D721Med (cell line): ENCODE data around the gene GPR37L1.

Source experiments
- DNase-seq: peaks from one replicate; pipeline ENCODE4 v3.0.0; 2011; ENCODE audit warnings: low spot score; ENCODE audit not compliant: insufficient read length
- FAIRE-seq: peaks from 2 replicates; lab custom pipeline; 2011; peaks lifted over from hg19 to GRCh38; lab: Jason Lieb, UNC
- TF ChIP-seq, protein P1 (sequence below): IDR thresholded peaks from 2 replicates; pipeline ENCODE4 v1.5.1; 2012; ENCODE audit warnings: mild to moderate bottlenecking, control low read depth; ENCODE audit not compliant: insufficient read depth; ENCODE audit errors: missing control alignments

Gene GPR37L1

DNA sequence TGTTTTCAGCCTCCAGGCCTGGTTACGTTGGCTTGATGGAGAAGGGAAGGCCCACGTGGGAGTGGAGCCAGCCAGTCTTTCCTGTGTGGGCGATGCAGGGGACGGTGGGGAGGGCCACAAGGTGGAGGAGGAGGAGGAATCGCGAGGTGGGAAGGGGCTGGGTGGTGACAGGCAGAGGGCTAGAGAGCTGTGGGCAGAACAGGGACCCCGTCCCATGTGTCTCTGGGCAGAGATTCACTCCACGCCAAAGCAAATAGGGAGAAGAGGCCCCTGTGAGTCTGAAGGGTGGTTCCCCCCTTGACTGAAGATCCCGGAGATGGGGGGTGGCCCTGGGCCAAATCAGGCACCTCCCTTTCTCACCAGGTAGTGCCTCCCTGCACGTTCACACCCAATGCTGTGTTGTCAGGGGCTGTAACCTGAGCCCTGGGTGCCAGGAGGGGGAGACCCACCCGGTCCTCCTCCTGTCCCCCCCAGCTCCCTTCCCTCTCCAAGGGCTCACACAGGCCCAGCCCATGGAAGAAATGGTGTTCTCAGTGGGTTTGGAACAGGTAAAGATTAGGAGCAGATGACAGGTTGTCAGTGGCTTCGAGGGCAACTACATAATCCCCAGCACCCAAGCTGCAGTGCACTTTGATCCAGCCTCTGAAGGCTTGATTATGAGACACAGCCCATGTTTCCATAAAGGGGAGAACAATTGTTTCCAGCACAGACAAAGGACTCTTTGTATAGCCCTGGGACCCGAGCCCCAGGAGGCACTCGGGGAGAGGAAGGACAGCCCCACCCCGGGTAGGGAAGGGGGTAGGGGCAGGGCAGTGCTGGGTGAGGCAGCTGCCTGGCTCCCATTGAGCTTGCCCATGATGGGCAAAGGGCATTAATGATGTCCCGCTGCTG is 37.7 kb upstream of the GPR37L1 start:
- TF ChIP-seq, protein P1, sequence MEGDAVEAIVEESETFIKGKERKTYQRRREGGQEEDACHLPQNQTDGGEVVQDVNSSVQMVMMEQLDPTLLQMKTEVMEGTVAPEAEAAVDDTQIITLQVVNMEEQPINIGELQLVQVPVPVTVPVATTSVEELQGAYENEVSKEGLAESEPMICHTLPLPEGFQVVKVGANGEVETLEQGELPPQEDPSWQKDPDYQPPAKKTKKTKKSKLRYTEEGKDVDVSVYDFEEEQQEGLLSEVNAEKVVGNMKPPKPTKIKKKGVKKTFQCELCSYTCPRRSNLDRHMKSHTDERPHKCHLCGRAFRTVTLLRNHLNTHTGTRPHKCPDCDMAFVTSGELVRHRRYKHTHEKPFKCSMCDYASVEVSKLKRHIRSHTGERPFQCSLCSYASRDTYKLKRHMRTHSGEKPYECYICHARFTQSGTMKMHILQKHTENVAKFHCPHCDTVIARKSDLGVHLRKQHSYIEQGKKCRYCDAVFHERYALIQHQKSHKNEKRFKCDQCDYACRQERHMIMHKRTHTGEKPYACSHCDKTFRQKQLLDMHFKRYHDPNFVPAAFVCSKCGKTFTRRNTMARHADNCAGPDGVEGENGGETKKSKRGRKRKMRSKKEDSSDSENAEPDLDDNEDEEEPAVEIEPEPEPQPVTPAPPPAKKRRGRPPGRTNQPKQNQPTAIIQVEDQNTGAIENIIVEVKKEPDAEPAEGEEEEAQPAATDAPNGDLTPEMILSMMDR = no peak
- DNase-seq (no peak), FAIRE-seq (no peak)

DNA sequence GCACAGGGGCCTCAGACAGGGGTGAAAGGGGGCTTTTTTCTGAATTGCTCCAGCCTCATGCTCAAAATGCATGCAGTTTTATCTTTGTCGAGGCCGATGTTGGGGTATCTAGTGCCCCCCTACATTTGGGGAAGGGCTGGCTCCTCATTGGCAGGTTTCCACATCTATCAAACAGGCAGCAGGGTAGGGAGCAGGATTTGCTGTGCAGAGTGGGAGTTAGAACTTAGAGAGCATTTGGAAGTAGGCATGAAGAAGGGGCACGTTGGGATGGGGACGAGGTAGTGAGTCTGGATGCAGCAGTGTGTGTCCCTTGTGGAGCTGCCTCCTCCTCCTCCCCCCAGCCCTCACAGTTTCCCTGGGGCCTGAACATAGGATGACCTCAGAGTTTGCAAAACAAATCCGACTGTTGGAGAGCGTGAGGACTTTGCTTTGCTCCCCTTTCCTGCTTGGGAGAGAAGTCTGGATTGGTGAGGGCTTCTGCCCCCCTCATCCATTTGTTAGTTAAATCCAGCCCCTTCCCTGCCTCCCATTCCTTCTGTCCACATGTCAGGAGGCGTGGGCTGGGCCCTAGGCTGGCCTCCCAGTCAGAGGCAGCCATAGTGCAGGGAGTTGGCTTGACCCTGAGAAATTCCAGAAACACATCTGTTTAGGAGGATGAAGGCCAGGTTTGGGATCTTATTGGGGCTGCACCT is 36.9 kb upstream of the GPR37L1 start:
- no peak for FAIRE-seq
- DNase-seq = no peak
- TF ChIP-seq, protein P1 = no peak

DNA sequence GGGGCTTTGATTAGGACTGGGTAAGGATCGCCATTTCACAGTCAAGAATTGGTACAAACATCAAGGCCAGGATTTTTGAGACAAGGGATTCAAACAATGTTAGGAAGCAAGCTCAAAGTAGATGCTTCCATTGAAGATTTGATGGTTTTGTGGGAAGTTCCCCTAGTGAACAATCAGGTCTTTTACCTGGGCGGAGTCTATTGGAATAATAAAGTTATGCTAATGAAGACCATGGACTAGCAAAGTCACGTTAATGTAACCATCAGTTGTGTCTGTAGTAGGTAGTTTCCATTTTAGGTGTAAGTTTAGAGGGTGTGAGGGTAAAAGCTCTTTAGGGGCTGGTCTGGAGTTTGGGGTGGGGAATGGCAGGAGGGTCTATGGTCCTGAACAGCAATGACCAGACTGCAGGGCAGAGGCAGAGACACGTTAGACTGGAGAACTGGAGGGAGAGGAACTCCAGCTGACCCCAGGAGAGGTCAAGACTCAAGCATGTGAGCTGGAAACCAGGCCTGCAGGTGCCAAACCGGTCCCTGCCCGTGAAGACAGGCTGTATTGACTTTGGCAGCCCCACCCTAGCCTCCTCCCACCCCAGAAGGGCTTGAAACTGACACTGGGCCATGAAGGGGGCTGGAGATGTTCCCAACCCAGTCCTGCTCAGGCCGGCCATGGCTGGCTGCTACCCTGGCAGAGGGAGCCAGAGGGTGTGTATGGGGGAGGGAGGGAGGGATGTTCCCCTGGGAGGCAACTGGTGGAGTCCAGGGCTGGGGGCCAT is 36.0 kb upstream of the GPR37L1 start:
- DNase-seq (no peak), FAIRE-seq (no peak)
- TF ChIP-seq, protein P1 = no peak

DNA sequence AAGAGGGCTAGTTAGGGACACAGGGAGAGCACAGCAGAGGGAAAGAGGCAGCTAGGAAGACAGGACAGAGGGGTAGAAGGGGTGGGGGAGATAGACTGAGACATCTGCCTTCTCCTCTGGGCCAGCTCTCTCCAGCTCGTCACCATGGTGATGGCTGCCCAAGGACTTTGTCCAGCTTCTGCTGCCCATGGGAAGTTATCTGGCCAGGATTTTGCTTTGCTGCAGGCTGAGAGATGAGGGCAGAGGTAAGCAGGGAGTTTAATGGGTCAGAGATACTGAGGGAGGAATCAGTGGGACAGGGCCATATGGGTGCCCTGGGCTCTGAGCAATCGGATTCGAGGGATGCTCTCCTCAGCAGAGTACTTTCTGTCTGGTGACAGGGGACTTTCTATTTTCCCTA is 34.5 kb upstream of the GPR37L1 start:
- DNase-seq = no peak
- TF ChIP-seq, protein P1 = no peak
- no peak for FAIRE-seq

DNA sequence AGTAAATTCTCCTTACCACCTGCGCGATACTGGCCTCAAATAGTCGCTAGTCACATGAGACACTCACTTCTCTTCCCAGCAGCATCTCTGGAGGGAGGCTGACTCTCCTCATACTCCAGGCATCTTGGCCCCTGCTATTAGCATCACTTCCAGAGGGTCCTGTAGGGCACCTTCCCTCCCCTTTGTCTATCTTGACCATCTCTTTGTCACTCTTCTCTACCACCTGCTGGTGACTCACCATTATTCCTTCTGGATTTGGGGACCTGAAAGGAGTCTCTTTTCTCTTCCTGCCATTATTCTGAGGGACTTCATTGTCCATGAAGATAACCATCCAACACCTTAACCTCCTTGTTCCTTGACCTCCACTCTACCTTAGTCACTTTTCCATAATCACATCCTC is 31.7 kb upstream of the GPR37L1 start:
- FAIRE-seq = no peak
- no peak for DNase-seq
- TF ChIP-seq, protein P1 = no peak

DNA sequence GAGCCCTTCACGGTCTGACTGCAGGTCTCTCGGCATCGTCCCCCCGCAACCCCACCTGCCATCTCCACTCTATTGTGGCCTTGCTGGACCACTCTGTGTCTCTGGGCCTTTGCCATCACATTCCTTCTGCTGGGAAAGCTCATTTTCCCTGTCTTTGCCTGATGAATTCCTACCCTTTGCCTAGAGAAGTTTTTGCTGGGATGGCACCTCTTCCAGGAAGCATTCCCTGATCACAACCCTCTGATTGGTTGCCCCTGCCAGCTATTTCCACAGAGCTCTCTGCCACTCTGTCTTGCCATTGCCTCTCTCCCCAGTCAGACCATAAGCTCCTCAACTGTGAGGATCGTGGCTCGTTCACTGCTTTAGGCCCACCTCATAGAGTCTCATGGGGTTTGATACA is 28.9 kb upstream of the GPR37L1 start:
- FAIRE-seq (no peak), DNase-seq (no peak)
- TF ChIP-seq, protein P1 = no peak
